IMR-90 (cell line): Measurements from ENCODE around the gene DRAXIN.

Experiments used
- BHLHE40 ChIP-seq: fragments of 150-350 bp; IDR thresholded peaks from 2 replicates; pipeline ENCODE4 v1.6.1; 2016; ENCODE audit warnings: mild to moderate bottlenecking, low read depth, low read length
- CEBPB ChIP-seq: IDR thresholded peaks from 2 replicates; pipeline ENCODE4 v1.6.1; 2012; ENCODE audit warnings: low read depth, low read length, improper control_type of control experiment
- CHD1 ChIP-seq: IDR thresholded peaks from 2 replicates; pipeline ENCODE4 v1.6.1; 2012; ENCODE audit warnings: low read depth, low read length, improper control_type of control experiment
- CTCF ChIP-seq: conservative IDR thresholded peaks from 2 replicates; pipeline ENCODE4 v1.5.1; 2012; ENCODE audit warnings: mild to moderate bottlenecking, low read depth, low read length, improper control_type of control experiment
- POLR2A ChIP-seq: IDR thresholded peaks from 2 replicates; pipeline ENCODE4 v1.6.1; 2012; ENCODE audit warnings: mild to moderate bottlenecking, low read depth, low read length
- RAD21 ChIP-seq: IDR thresholded peaks from 2 replicates; pipeline ENCODE4 v1.6.1; 2012; ENCODE audit warnings: low read length, improper control_type of control experiment
- RFX5 ChIP-seq: IDR thresholded peaks from 2 replicates; pipeline ENCODE4 v1.8.0; 2012; ENCODE audit warnings: low read depth, mild to moderate bottlenecking, low read length, moderate library complexity
- USF2 ChIP-seq: fragments of 150-350 bp; IDR thresholded peaks from 2 replicates; pipeline ENCODE4 v1.6.1; 2017; ENCODE audit warnings: mild to moderate bottlenecking, antibody characterized with exemption, low read length, low read depth

GRCh38 chr1:11675325-11675724, 16.2 kb upstream of the DRAXIN start:
- TF ChIP-seq CTCF, result no peak
- no peak for TF ChIP-seq POLR2A
- no peak for TF ChIP-seq USF2
- TF ChIP-seq RAD21, result no peak
- no peak for TF ChIP-seq BHLHE40
- TF ChIP-seq RFX5, result no peak
- TF ChIP-seq CEBPB, result no peak
- TF ChIP-seq CHD1, result no peak
